HK-2 (cell line): ENCODE measurements around the gene TTC23.

Experiments
- DNase-seq: peaks from one replicate; pipeline ENCODE4 v3.0.0-alpha.2; 2018; ENCODE audit not compliant: unreplicated experiment

Gene TTC23

DNA sequence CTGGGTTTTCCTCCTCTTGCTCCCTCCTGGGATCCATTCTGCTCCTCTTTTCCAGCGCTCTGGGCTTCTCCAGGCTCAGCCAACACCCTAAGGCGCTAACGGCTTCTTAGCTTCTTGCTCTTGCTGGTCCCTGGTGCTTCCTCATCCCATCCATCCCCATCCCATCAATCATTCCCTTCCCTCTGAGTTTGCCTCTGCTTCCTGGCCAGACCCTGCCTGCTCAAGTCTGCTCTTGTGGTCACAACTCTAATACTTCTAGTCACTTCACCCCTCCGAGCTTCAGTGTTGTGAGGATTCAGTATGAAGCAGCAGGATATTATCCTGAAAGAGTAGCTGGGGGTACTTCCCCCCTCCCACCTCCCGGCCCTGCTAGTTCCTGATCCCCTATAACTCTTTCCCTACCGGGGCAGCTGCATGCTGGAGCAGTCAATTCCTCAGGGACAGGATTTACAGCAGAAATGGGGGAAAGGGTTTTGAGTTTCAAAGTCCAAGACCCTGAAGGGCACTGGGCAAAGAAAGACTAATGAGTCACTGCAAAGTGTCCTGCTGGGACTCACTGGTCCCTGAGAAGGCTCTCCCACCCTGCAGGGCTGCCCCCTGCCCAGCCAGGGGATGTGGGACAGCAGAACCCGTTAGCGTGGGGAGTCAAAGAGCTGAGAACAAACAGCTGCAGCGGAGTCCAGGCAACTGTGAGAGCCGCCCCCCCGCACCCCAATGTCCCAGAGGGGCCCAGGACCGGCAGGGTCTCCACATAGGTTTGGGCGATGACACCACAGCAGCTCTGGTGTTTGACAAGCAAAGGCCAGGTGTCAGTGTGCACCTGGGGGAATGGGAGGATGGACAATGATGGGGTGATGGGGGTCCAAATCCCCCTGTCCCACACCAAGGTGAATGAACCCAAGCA is 146.8 kb downstream of the TTC23 start:
- no peak for DNase-seq

GRCh38 chr15:99101501-99101900 is 147.9 kb downstream of the TTC23 start:
- DNase-seq = no peak

DNA sequence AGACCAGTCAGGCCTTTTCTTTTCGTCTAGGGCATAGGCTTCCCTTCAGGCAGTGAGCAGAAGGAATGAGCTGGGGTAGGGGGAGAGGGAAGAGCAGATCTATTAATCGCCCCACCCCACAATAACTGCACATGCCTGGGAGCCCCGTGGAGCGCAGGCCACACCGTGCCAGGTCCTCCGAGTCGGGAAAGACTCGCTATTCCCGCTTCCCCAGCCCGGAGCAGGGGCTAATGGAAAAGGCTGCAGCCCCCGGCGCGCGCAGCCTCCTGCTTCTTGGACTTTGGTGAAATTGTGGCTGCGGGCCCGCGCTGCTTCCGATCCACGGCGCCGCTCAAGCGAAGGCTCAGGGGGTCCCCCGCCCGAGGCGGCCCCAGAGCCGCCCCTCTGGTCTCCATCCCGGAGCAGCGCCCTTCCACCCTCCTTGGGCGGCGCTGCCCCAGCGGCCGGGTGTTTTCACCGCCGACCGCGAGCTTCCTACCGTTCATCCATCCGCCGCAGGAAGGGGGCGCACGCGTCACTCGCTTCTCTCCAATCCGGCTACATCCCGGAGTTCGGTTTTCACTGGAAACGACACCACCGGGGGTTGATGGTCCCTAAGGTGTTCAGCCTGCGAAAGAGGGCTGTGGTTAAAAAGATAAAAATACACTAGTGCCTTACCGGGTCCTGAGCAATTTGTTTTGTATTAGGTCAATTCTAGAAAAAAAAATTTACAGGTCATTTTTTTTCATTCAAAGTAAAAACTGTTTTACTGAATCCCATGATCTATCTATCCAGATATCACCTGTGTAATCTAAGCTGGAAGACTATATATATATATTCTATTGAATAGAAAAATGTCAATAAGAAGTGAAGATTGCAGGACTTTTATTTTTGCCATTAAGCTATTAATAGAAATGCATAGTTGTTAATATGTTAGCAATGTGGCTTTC is 148.9 kb downstream of the TTC23 start:
- DNase-seq = peak; percentile 66

GRCh38 chr15:99099661-99100060 is 149.7 kb downstream of the TTC23 start:
- DNase-seq = no peak

DNA sequence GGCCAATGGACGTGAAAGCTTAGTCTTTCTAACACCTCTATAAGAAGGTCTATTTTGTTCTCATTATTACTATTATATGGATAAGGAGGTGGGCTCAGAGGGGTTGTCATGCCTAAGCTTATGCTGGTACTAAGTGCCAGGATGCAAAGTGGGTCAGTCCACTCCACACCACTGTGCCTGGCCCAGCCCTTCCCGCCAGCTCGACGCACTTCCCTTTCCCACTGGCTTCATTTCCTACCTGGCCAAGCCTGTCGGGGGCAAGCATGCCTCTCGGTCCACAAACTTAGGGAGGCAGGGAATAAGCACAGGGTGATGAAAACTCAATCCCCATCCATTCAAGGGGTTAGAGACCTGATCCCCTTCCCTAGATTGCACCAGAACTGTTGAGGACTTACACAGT is 150.4 kb downstream of the TTC23 start:
- DNase-seq = no peak

DNA sequence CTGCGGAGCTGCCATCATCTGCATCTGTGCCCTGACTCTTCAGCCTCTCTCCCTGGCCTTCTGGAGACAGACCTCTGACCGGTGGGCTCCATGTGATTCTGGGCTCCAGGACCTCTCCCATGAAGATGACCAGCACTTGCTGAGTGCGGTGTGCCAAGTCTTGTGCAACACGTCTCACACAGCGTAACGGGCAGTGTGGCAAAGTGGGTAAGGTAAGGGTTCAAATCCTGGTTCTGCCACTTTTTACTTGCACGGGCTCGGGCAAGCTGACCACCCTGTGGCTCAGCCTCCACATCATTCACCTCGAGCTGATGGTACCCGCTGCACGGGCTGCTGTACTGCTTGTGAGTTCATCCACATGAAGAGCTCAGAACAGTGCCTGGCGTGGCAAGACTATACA is 151.0 kb downstream of the TTC23 start:
- DNase-seq = no peak

DNA sequence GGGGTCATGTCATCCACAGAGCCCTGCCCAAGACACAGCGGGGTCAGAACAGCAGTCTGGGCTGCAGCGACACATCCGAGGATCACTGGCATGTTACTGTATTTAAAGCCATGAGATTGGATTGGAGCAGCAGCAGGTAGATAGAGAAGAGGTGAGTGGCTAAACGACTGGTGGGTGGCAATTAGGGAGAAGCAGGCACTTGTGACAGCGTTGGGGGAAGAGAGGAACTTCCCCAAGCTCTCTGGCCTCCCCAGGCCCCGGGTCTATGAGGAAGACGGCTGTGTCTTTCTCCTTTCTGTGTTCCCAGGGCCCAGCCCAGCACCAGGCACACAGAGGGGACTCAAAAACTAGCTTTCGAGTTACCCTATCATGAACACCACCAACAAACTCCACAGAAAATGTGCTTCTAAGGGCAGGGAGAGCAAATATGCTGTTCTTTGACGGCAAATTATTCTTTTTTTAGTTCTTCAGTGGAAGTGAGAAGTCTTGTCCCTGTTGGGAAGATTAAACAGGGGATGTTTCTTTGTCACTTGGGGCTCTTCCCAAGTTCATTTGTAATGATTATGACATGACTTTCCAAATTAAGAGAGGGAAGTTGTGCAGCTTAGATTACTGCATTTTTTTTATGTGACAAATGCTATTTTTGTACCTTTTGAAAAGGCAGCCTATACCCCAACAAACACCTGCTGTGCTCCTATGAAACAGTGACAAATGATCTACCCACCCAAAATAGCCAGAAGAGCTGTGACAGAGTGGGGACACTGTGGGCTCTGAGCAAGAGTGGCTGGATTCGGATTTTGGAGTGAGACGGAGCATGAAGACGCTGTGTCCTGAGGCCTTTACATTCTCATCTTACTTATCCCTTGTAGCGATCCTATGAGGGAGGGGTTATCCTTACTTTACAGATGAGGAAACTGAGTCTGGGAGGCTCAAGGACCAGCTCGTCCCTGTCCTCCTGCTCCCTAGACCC is 151.7 kb downstream of the TTC23 start:
- no peak for DNase-seq

DNA sequence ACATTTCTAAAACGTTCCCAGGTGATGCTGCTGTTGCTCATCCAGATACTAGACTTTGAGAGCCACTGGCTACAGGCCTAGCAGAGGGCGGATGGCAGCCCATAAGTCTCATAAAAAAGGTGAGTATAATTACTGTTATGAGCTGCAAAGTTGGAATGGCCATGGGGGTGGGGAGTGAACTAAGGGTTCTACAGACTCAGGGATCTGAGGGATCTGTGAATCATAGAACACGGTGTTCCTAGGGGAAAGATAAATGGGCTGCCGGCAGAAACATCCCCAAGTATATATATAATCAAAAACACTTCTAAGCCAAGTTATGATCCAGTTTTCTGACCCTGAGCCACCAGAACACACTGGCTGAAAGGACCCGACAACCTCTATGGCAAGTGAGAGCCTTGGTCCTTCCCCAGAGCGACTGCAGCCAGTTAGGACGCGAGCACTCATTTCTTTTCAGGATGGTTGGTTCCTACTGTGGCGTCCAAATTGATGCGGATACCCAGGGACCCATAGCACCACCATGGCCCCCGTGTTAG is 152.4 kb downstream of the TTC23 start:
- no peak for DNase-seq

DNA sequence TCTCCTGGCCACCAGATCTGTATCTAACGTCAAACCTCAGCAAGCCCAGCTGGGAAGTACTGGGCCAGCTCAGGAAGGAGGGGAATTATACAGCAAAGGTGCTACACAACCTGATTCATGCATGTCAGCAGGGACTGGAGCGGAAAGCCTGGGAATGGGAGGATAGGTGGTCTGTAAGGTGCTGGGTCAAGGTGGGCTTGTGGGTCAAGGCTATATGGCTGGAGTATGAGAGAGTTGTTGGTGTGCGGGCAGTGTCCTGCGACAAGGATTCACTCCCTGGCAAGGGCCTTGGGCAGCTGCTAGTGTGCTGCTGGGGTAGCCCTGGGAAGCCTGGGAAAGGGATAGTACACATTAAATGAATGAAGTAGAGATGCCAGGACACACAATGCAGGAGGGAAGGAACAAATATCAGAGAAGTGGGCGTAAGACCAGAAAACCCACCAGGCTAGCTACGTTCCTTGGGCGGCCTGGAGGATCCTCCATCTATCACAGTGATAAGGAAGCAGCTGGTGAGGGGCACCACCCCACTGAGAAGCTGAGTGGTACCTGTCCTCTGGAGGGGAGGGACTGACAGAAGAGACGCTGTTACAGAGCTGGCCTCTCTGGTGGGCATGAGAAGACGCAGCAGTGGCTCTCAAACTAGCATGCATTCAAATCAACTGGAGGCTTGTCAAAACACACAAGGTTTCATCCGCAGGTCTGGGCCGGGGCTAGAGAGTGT is 153.0 kb downstream of the TTC23 start:
- no peak for DNase-seq

DNA sequence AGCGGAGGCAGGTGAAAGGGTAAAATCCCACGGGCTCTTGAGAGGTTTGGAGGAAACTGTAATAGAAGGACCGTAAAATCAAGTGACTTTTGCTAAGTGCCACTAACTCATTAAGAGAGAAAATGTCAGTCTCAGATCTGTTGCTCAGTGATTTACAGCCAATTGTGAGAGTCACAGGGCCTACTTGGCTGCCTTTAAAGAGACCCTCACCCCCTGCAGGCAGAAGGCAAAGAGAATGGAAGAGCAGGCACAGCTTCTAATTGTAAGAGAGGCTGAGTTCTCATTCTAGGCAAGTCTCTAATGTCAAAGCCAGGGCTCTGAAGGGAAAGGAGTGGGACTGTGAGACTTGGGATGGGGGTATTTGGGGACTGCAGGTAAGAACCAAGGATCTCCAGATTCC is 153.8 kb downstream of the TTC23 start:
- DNase-seq = no peak

GRCh38 chr15:99092554-99093172 is 156.7 kb downstream of the TTC23 start:
- no peak for DNase-seq

DNA sequence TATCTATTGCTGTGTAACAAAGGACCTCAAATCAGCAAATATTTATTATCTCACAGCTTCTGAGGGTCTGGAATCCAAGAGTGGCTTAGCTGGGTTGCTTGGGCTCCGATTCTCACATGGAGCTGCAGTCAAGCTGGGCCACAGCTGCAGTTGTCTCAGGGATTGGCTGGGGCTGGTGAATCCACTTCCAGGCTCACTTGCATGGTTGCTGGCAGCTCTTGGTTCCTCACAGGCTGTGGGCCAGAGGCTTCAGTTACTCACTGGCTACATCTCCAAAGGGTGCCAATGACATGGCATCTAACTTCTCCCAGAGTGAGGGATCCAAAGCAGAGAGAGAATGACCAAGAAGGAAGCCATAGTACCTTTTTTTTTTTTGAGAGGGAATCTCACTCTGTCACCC is 158.4 kb downstream of the TTC23 start:
- no peak for DNase-seq

DNA sequence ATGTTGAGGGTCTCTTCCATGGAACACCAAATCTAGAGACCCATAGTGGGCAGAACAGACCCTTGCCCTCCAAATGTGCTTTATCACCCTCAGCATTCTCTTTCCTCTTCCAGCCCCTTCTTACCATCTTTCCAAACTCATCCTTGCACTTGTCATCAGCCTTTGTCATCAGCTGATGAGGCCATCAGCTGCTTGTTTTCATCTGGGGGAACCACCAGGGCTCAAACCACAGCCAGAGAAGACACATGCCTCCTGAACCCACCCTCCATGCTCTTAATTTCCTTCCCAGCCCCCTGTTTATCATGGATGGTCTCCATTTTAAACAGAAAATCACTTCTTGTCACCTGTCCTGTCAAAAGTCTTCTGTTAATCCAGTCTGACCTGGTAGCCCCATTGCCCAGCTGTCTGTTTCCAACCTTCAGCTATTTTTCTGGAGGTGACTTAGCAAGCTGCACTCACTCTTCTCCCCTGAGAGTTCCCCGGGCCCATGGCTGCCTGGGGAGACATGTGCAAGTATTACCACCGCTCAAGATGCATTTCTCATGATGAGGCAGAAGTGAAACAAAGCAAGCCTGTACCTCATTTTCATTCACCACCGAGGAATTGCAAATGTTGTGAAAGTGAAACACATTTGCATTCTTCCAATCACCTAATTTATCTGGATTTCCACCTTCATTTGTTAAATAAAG is 159.2 kb downstream of the TTC23 start:
- no peak for DNase-seq

GRCh38 chr15:99087405-99087943 is 161.9 kb downstream of the TTC23 start:
- DNase-seq = no peak

DNA sequence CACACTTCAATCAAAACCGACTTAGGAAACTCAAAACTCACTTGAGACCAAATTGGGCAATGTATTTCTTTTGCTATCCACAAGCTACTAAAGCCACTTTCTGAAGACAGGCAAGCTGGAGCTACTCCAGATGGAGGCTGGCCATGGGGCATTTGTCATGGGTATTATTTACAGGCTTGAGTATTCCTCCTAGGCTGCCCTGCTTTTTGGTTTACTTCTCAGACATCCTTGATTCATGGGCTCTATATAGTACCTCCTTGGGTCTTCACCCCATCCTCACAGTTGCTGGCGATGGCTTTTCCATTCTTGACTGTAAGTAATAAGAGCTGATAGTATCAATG is 163.1 kb downstream of the TTC23 start:
- no peak for DNase-seq
